Skin epidermis (tissue), 12 donors: Measurements from ENCODE around the gene LSM3.

Experiments
- H3K27ac ChIP-seq, 21 experiments: fragments of 200-600 bp; sonication (generic) in 11 of 21; one replicate each; pipeline ENCODE4 v1.5.0; 2020; ENCODE audit warnings: mild to moderate bottlenecking in 3 of 21, inconsistent platforms in 2 of 21, moderate library complexity in 2 of 21
- H3K4me3 ChIP-seq, 7 experiments: fragments of 200-600 bp; sonication (generic) in 2 of 7; one replicate each; pipeline ENCODE4 v1.5.0; 2020; ENCODE audit warnings: inconsistent platforms in 2 of 7, mild to moderate bottlenecking in 2 of 7, moderate library complexity in 1 of 7

The LSM3 gene

GRCh38 chr3:14178247-14179113 lies at the start of gene LSM3, which contains the start of gene XPC:
LSM3 (plus strand) TSS chr3:14178817; CDS start chr3:14178861, 44 bp downstream.
XPC (minus strand) TSS chr3:14178601; CDS start chr3:14178568, 33 bp downstream.
- Histone ChIP-seq H3K4me3 (peak within 1 kb of the TSS; percentile 70 to 85 (median 76)), H3K27ac (peak within 1 kb of the TSS; percentile 84 to 100 (median 97))

GRCh38 chr3:14129296-14129695 lies 49.3 kb upstream of the LSM3 start:
- Histone ChIP-seq H3K4me3 (no peak overlapping the region), H3K27ac (peak overlapping the region in 1 of 21 experiments; percentile 42)

DNA sequence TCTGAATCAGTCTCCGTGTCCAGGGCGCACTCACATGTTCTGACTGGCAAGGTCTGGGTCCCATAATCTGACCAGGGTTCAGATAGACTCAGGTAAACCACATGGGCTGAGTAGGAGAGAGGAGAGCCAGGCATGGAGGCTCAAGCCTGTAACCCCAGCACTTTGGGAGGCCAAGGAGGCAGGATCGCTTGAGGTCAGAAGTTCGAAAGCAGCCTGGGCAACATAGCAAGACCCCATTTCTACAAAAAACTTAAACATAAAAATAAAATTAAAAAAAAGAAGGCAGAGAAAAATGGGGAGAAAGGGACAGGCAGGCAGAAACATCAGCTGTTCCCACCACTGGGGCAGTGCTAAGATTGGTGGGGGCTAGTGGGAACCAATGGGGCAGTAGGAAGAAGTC lies 48.4 kb upstream of the LSM3 start:
- Histone ChIP-seq H3K4me3 (no peak overlapping the region), H3K27ac (peak overlapping the region in 1 of 21 experiments; percentile 3)

GRCh38 chr3:14130707-14131106 lies 47.9 kb upstream of the LSM3 start:
- H3K4me3 ChIP-seq, result no peak overlapping the region
- no peak overlapping the region for H3K27ac ChIP-seq

GRCh38 chr3:14131134-14131533 lies 47.5 kb upstream of the LSM3 start:
- H3K4me3 ChIP-seq, result no peak overlapping the region
- H3K27ac ChIP-seq, result peak overlapping the region in 1 of 21 experiments; percentile 26

GRCh38 chr3:14132120-14132519 lies 46.5 kb upstream of the LSM3 start:
- Histone ChIP-seq H3K4me3 (no peak overlapping the region), H3K27ac (peak overlapping the region in 1 of 21 experiments; percentile 13)

GRCh38 chr3:14132689-14133088 lies 45.9 kb upstream of the LSM3 start:
- Histone ChIP-seq H3K4me3 (no peak overlapping the region), H3K27ac (peak overlapping the region in 1 of 21 experiments; percentile 13)

- Histone ChIP-seq H3K4me3 (no peak overlapping the region), H3K27ac (peak overlapping the region in 2 of 21 experiments; percentile 11 to 18)
Observed at GRCh38 chr3:14133188-14133800, 45.3 kb upstream of the LSM3 start.

DNA sequence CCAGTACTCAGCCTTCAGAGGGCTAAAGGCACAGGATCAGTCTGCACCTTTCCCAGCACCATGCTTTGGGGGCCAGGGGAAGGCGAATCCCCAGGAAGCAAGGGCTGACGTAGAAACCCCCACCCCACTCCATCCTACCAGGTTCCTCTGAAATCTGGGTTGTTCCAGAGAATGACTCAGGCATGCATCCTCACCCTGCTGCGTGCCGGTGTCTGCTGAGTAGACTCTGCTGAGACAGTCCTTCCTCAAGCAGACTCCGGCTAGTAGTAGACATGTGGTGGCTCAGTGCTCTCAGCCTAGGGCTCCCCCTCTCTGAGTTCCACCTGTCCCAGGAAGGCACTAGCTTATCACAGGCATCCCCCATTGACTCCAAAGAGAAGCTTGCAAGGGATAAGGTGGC lies 44.7 kb upstream of the LSM3 start:
- Histone ChIP-seq H3K27ac (peak overlapping the region in 2 of 21 experiments; percentile 11 to 18), H3K4me3 (no peak overlapping the region)

DNA sequence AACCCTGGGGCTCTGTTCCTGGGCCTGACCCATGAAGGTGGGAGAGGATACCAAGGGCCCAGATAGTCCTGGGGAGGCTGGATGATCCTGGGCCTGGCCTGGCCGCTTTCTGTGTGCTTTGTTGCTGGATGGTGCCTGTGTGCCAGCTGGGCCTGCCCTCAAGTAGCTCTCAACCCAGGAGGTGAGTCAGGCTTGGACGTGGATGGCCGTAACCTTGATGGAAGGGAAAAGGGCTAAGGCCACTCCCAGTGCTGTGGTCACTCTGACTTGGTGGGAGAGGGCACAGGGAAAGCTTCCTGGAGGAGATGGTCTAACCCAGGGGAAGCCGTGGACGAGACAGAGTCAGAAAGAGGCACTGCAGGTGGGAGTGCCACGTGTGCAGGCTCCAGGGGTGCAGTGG lies 44.3 kb upstream of the LSM3 start:
- H3K4me3 ChIP-seq, result no peak overlapping the region
- peak overlapping the region in 1 of 21 experiments; percentile 11 for H3K27ac ChIP-seq

GRCh38 chr3:14135581-14135980 lies 43.0 kb upstream of the LSM3 start:
- Histone ChIP-seq H3K27ac (no peak overlapping the region), H3K4me3 (no peak overlapping the region)

GRCh38 chr3:14137004-14137403 lies 41.6 kb upstream of the LSM3 start:
- no peak overlapping the region for H3K4me3 ChIP-seq
- peak overlapping the region in 9 of 21 experiments; percentile 3 to 69 (median 28) for H3K27ac ChIP-seq

DNA sequence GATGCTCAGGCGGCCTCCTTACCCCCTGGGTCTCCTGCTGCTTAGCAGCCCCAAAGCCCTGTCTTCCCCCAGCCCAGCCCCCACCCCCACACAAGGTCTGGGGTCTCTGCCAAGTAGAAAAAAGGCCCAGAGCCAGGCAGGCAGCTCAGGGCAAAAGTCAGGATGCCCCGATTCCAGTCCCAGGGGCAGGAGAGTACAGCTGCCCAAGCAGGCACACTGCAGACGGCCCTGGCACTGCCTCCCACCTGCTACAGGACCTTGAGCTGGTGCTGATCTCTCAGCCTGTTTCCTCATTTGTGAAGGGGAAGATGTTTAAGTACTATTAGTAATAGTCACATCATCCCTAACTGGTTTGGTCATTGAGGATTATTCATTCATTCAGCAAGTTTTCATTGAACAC lies 41.2 kb upstream of the LSM3 start:
- no peak overlapping the region for H3K4me3 ChIP-seq
- peak overlapping the region in 7 of 21 experiments; percentile 3 to 69 (median 33) for H3K27ac ChIP-seq

DNA sequence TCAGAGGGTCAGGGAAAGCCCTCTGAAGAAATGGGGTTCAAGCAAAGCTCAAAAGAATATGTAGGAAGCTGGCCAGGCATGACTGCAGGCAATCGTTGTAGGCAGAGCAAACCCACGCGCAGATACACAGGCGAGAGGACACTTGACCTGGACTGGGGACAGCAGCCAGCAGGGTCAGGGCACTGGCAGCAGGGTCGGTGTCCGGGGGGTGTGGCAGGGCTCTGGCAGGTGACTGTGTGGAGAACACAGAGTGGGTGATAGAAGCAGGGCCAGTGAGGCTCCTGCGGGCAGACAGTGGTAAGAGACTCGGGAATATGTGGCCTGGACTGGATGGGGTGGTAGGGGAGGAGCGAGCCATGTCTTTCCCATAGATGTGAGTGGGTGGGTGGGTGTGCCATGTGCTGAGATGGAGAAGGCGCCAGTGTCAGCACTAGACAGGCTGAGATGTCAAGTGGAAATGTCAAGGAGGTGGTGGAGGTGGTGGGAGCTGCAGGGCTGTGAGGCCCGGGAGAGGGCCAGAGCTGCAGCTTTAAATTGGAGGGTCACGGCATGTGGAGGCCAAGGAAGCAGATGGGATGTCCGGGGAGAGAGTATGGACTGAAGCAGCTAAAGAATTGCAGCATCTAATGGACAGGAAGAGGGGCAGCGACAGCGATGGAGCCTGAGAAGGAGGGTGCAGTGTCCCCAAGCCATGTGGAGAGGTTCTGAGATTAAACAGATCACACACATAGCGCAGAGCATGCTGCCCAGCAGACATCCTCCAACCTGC lies 40.3 kb upstream of the LSM3 start:
- H3K27ac ChIP-seq, result peak overlapping the region in 2 of 21 experiments; percentile 50 to 69

GRCh38 chr3:14138878-14139655 lies 39.5 kb upstream of the LSM3 start:
- Histone ChIP-seq H3K4me3 (no peak overlapping the region), H3K27ac (peak overlapping the region in 3 of 21 experiments; percentile 28 to 98 (median 36))

More for the DNA sequence above, 40.3 kb upstream of the LSM3 start:
- H3K4me3 ChIP-seq, result no peak overlapping the region

GRCh38 chr3:14139771-14140170 lies 38.8 kb upstream of the LSM3 start:
- no peak overlapping the region for H3K4me3 ChIP-seq
- H3K27ac ChIP-seq, result peak overlapping the region in 6 of 21 experiments; percentile 5 to 98 (median 27)

GRCh38 chr3:14140668-14141067 lies 37.9 kb upstream of the LSM3 start:
- H3K27ac ChIP-seq, result peak overlapping the region in 8 of 21 experiments; percentile 15 to 98 (median 86)

GRCh38 chr3:14141144-14141543 lies 37.5 kb upstream of the LSM3 start:
- peak overlapping the region in 11 of 21 experiments; percentile 15 to 98 (median 84) for H3K27ac ChIP-seq
- H3K4me3 ChIP-seq, result no peak overlapping the region

More at GRCh38 chr3:14140668-14141067, 37.9 kb upstream of the LSM3 start:
- H3K4me3 ChIP-seq, result no peak overlapping the region
